GM19238 (cell line): ENCODE measurements around the gene VANGL2.

ENCODE experiments used
- DNase-seq: peaks from one replicate; pipeline ENCODE4 v3.0.0; 2011; ENCODE audit warnings: low spot score; ENCODE audit not compliant: insufficient read length

Gene VANGL2

GRCh38 chr1:160459056-160459455, 58.7 kb downstream of the VANGL2 start:
- no peak for DNase-seq

GRCh38 chr1:160459687-160460086, 59.3 kb downstream of the VANGL2 start:
- no peak for DNase-seq

GRCh38 chr1:160460214-160460642, 59.9 kb downstream of the VANGL2 start:
- DNase-seq, result no peak

GRCh38 chr1:160460683-160461287, 60.4 kb downstream of the VANGL2 start:
- no peak for DNase-seq

GRCh38 chr1:160465123-160465522, 64.8 kb downstream of the VANGL2 start:
- no peak for DNase-seq

GRCh38 chr1:160466961-160467360, 66.6 kb downstream of the VANGL2 start:
- no peak for DNase-seq

- DNase-seq, result no peak
Measured at GRCh38 chr1:160467576-160467975, 67.2 kb downstream of the VANGL2 start.

- no peak for DNase-seq
Measured at GRCh38 chr1:160471253-160471652, 70.9 kb downstream of the VANGL2 start.

- DNase-seq, result no peak
Measured at GRCh38 chr1:160472112-160472511, 71.7 kb downstream of the VANGL2 start.

- DNase-seq, result no peak
Measured at GRCh38 chr1:160474392-160475242, 74.3 kb downstream of the VANGL2 start.
